ENCODE data around the gene REM1.

DNA sequence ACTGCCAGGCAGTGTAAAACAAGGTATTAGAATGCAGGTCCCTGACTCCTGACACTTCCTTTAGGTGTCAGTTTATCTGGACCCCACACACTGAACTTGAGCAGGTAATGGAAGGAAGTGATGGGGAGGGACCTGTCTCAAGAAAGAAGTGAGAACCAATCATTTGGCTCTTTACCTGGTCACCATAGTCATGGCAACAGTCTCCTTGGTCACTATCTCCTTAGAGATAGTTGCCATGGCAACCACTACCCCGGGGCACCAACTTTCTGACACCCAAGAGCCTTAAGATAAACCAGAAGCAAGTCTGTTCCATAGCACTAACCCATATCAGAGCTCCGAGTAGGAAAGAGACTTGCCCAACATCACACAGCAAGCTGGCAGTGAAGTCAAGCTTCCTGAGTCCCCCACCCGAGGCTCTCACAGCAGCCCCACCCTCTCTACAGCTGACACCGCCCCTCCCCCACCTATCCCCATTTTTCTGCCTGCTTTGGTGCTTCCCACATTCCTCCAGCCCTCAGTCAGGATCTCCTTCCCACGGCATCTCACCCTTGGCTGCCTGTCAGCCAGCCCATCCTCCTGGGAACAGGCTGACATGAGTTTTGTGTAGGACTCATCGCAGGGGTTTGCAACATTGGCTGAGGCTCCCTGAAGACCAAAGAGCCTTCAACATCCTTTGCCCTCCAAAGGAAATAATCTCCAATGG, 22.9 kb downstream of the REM1 start:
- TF ChIP-seq CTCF (IDR thresholded peaks at IDR 0.05) (no peak), POLR2AphosphoS5 (IDR thresholded peaks at IDR 0.05) (no peak), POLR2A (IDR thresholded peaks at IDR 0.05) (no peak)
